K562 (cell line): ENCODE measurements around the gene AGPAT3. TPM values are rescaled to one million over a fixed set of nuclear protein-coding genes. Genes with fewer than 3 reads are reported as not detected.

Source experiments
- BCOR ChIP-seq: fragments of 450-650 bp; IDR thresholded peaks from 2 replicates; pipeline ENCODE4 v1.6.1; 2016
- BRD4 ChIP-seq: fragments of 200-600 bp; sonication (generic); IDR thresholded peaks from 2 replicates; pipeline ENCODE4 v1.6.1; 2017; ENCODE audit warnings: inconsistent platforms
- CCNT2 ChIP-seq: IDR thresholded peaks from 2 replicates; pipeline ENCODE4 v1.6.1; 2011; ENCODE audit warnings: borderline replicate concordance, low read depth, mild to moderate bottlenecking, moderate library complexity, mixed read lengths, low read length; ENCODE audit not compliant: insufficient read length; ENCODE audit errors: extremely low read depth
- DPF2 ChIP-seq: fragments of 450-650 bp; IDR thresholded peaks from 2 replicates; pipeline ENCODE4 v1.6.1; 2016
- GATAD2B ChIP-seq: fragments of 450-650 bp; IDR thresholded peaks from 2 replicates; pipeline ENCODE4 v1.6.1; 2017; ENCODE audit warnings: mild to moderate bottlenecking, borderline replicate concordance
- HMG20B ChIP-seq: fragments of 250-450 bp; sonication (Bioruptor Pico); IDR thresholded peaks from 2 replicates; pipeline ENCODE4 v1.5.0; 2021; ENCODE audit warnings: mild to moderate bottlenecking
- IRF2 ChIP-seq: sonication (generic); formaldehyde crosslinking; IDR thresholded peaks from 2 replicates; pipeline ENCODE4 v1.8.1; 2022; ENCODE audit warnings: mild to moderate bottlenecking, missing genetic modification reagents
- MYBL2 ChIP-seq, 2 experiments: fragments of 450-650 bp in 1 of 2; sonication (generic) in 1 of 2; formaldehyde crosslinking in 1 of 2; IDR thresholded peaks; 2 replicates each; pipeline versions ENCODE4 v1.6.1 to v1.8.1; 2017 to 2022; ENCODE audit warnings: borderline replicate concordance in 1 of 2, inconsistent platforms in 1 of 2, low read depth in 1 of 2, mild to moderate bottlenecking in 1 of 2, missing genetic modification reagents in 1 of 2, moderate library complexity in 1 of 2
- NR2C1 ChIP-seq, 2 experiments: fragments of 450-650 bp; IDR thresholded peaks; 2 replicates each; pipeline ENCODE4 v1.6.1; 2017; ENCODE audit warnings: mild to moderate bottlenecking in 2 of 2, antibody characterized with exemption in 1 of 2, inconsistent platforms in 1 of 2, missing compliant biosample characterization in 1 of 2, missing genetic modification characterization in 1 of 2
- NR2C2 ChIP-seq, 2 experiments: fragments of 200-800 bp in 1 of 2; sonication (Bioruptor generic) in 1 of 2; sonication (generic) in 1 of 2; formaldehyde crosslinking in 1 of 2; IDR thresholded peaks; 2 replicates each; pipeline versions ENCODE4 v1.6.1 to v1.8.0; 2016 to 2022; ENCODE audit warnings: mild to moderate bottlenecking in 1 of 2, missing compliant biosample characterization in 1 of 2, missing genetic modification characterization in 1 of 2, missing genetic modification reagents in 1 of 2
- POLR2B ChIP-seq: fragments of 450-650 bp; IDR thresholded peaks from 2 replicates; pipeline ENCODE4 v1.6.1; 2018; ENCODE audit warnings: low read depth; ENCODE audit not compliant: partially characterized antibody
- POLR2H ChIP-seq: IDR thresholded peaks from 2 replicates; pipeline ENCODE4 v1.6.1; 2016; ENCODE audit warnings: missing genetic modification characterization, low read depth, mild to moderate bottlenecking, control low read depth, missing compliant biosample characterization, moderate library complexity
- RB1 ChIP-seq: fragments of 450-650 bp; IDR thresholded peaks from 2 replicates; pipeline ENCODE4 v1.6.1; 2017; ENCODE audit warnings: low read depth, mild to moderate bottlenecking
- RCOR1 ChIP-seq, 2 experiments: IDR thresholded peaks; 2 replicates each; pipeline ENCODE4 v1.6.1; 2012; ENCODE audit warnings: low read depth in 2 of 2, low read length in 2 of 2, borderline replicate concordance in 1 of 2, improper control_type of control experiment in 1 of 2
- ZKSCAN8 ChIP-seq: fragments of 200-800 bp; sonication (Bioruptor generic); IDR thresholded peaks from 2 replicates; pipeline ENCODE4 v1.6.1; 2016; ENCODE audit warnings: missing genetic modification characterization, missing compliant biosample characterization
- ZNF12 ChIP-seq: sonication (generic); formaldehyde crosslinking; IDR thresholded peaks from 2 replicates; pipeline ENCODE4 v1.4.0; 2020; ENCODE audit warnings: mild to moderate bottlenecking, missing genetic modification reagents
- ZNF316 ChIP-seq: fragments of 450-650 bp; IDR thresholded peaks from 2 replicates; pipeline ENCODE4 v1.6.1; 2016
- ZNF766 ChIP-seq: fragments of 200-800 bp; sonication (Bioruptor generic); conservative IDR thresholded peaks from 2 replicates; pipeline ENCODE4 v1.6.1; 2016; ENCODE audit warnings: missing genetic modification characterization, missing compliant biosample characterization
- polyA plus RNA-seq, 8 experiments: library from polyadenylated mRNA; depleted of rRNA in 4 of 8; stranded (reverse) in 5 of 8; unstranded in 3 of 8; fragments of >200 nt; fragmentation: Nextera tagmentation in 2 of 8; fragmentation: Illumina TruSeq in 1 of 8; extraction: Ambion mirVana in 2 of 8; extraction: Trizol in 1 of 8; gene quantifications; 2 replicates each; pipeline versions ENCODE4 v1.2.1 to v1.2.3, GENCODE V29; 2011 to 2014; ENCODE audit warnings: inconsistent platforms in 1 of 8, missing spikeins in 1 of 8
- total RNA-seq, 7 experiments: library from RNA; depleted of rRNA in 6 of 7; stranded (reverse); fragments of >200 nt in 6 of 7; fragmentation: Illumina TruSeq in 2 of 7; extraction: Trizol in 2 of 7; gene quantifications; 2 replicates each; pipeline versions ENCODE4 v1.2.1 to v1.2.3, GENCODE V29; 2011 to 2021; ENCODE audit warnings: low replicate concordance in 1 of 7
- TF ChIP-seq, protein P1 (sequence below): IDR thresholded peaks from 3 replicates; pipeline ENCODE4 v1.6.1; 2011; ENCODE audit warnings: borderline replicate concordance, mild to moderate bottlenecking, moderate library complexity; ENCODE audit not compliant: insufficient read length; ENCODE audit errors: extremely low read depth
- TF ChIP-seq, protein P2 (sequence below): fragments of 250-450 bp; sonication (Bioruptor Pico); IDR thresholded peaks from 2 replicates; pipeline ENCODE4 v1.8.0; 2022; ENCODE audit warnings: moderate library complexity, mild to moderate bottlenecking, inconsistent platforms
- TF ChIP-seq, protein P3 (sequence below): sonication (generic); formaldehyde crosslinking; IDR thresholded peaks from 2 replicates; pipeline ENCODE4 v1.8.0; 2022; ENCODE audit warnings: mild to moderate bottlenecking, low read depth, missing genetic modification reagents

The AGPAT3 gene
- total and polyA plus RNA-seq, 9 of the 15 experiments (the other 6 are each of a cell fraction or from before 2014, with no cell fraction given) = 1.5 to 88.4 (median 35.7) TPM

DNA sequence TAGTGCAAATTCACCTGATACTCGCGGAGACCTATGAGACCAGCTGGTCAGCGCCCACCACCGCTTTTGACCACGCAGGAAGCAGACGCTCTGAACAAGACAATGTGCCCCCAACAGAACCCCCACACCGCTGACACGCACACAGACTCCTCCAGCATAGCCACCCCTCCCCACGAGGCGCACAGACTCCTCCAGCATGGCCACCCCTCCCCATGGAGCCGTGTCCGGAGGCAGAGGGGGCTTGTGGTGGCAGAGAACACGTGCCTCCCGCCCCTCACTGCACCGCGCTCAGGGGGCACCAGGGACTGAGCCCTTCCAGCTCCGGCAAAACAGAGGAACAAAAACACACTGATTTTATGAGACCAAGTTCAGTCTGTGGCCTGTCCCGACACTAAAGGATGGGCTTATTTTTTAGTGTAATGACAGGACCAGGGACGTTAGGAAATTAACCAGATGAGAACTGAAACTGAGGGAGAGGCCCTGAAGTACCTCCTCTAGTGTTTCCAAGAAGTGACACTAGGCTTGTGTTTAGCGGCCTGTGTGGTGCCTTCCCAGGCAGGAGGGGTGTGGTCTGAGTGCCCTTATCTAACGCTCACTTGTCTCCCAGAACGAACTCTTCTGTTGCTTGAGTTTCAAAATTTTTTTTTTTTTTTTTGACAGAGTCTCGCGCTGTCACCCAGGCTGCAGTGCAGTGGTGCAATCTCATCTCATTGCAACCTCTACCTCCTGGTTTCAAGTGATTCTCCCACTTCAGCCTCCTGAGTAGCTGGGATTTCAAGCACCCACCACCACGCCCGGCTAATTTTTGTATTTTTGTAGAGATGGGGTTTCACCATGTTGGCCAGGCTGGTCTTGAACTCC is 10.0 kb upstream of the AGPAT3 start (continued):
- TF ChIP-seq, protein P1, sequence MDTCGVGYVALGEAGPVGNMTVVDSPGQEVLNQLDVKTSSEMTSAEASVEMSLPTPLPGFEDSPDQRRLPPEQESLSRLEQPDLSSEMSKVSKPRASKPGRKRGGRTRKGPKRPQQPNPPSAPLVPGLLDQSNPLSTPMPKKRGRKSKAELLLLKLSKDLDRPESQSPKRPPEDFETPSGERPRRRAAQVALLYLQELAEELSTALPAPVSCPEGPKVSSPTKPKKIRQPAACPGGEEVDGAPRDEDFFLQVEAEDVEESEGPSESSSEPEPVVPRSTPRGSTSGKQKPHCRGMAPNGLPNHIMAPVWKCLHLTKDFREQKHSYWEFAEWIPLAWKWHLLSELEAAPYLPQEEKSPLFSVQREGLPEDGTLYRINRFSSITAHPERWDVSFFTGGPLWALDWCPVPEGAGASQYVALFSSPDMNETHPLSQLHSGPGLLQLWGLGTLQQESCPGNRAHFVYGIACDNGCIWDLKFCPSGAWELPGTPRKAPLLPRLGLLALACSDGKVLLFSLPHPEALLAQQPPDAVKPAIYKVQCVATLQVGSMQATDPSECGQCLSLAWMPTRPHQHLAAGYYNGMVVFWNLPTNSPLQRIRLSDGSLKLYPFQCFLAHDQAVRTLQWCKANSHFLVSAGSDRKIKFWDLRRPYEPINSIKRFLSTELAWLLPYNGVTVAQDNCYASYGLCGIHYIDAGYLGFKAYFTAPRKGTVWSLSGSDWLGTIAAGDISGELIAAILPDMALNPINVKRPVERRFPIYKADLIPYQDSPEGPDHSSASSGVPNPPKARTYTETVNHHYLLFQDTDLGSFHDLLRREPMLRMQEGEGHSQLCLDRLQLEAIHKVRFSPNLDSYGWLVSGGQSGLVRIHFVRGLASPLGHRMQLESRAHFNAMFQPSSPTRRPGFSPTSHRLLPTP = no peak
- TF ChIP-seq POLR2B (peak; percentile 90), GATAD2B (peak; percentile 25; the same call in 1 of the 2 replicates), ZNF316 (no peak), CCNT2 (peak; percentile 65), ZNF12 (no peak), MYBL2 (IDR thresholded peaks at IDR 0.05; ENCODE audit: low read depth) (peak; percentile 92), MYBL2 (CRISPR knock-in tag; IDR thresholded peaks at IDR 0.05; ENCODE audit: borderline replicate concordance) (no peak), BRD4 (0 out of 2 replicates have a peak, but pooled peaks have one; percentile 50), IRF2 (CRISPR knock-in tag) (no peak), DPF2 (peak; percentile 92), NR2C2 (CRISPR knock-in tag; IDR thresholded peaks at IDR 0.05) (no peak), NR2C2 (tag; IDR thresholded peaks at IDR 0.05) (peak; percentile 74), NR2C1 (IDR thresholded peaks at IDR 0.05) (peak; percentile 50; the same call in 1 of the 2 replicates), NR2C1 (tag; IDR thresholded peaks at IDR 0.05) (no peak), POLR2H (peak; percentile 88), RCOR1 (IDR thresholded peaks at IDR 0.05; ENCODE audit: borderline replicate concordance in 1 of 2, low read depth in 2 of 2, low read length in 2 of 2) (peak in 1 of 2 experiments; percentile 85; a peak in 3 of 4 replicates), ZKSCAN8 (CRISPR knock-in tag) (peak; percentile 66; the same call in 1 of the 2 replicates), ZNF766 (CRISPR knock-in tag) (peak; percentile 75), RB1 (no peak; the same call in 1 of the 2 replicates), BCOR (peak; percentile 56), HMG20B (CRISPR knock-in tag) (no peak)
- TF ChIP-seq, protein P2, sequence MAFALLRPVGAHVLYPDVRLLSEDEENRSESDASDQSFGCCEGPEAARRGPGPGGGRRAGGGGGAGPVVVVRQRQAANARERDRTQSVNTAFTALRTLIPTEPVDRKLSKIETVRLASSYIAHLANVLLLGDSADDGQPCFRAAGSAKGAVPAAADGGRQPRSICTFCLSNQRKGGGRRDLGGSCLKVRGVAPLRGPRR (CRISPR knock-in tag) = 0 out of 2 replicates have a peak, but pooled peaks have one; percentile 33
- TF ChIP-seq, protein P3, sequence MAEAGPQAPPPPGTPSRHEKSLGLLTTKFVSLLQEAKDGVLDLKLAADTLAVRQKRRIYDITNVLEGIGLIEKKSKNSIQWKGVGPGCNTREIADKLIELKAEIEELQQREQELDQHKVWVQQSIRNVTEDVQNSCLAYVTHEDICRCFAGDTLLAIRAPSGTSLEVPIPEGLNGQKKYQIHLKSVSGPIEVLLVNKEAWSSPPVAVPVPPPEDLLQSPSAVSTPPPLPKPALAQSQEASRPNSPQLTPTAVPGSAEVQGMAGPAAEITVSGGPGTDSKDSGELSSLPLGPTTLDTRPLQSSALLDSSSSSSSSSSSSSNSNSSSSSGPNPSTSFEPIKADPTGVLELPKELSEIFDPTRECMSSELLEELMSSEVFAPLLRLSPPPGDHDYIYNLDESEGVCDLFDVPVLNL (CRISPR knock-in tag) = no peak
